Omental fat pad (tissue), 4 donors: Measurements from ENCODE around the gene JPH3. TPM values are rescaled to one million over a fixed set of nuclear protein-coding genes. Genes with fewer than 3 reads are reported as not detected.

Experiments used
- ATAC-seq: fragments of 150-250 bp; one replicate; pipeline ENCODE4 v1.9.1; 2016; ENCODE audit warnings: mild to moderate bottlenecking, moderate library complexity; ENCODE audit not compliant: low FRiP score
- DNase-seq: peaks from one replicate; pipeline ENCODE4 v3.0.0-alpha.2; 2019; ENCODE audit warnings: low spot score
- total RNA-seq, 4 donors: library from RNA; depleted of rRNA; stranded (reverse); fragments of >200 nt; gene quantifications; one replicate each; pipeline ENCODE4 v1.1.0, GENCODE V29; 2016
- TF ChIP-seq, protein P1 (sequence below), 3 donors: fragments of 450-650 bp; IDR thresholded peaks; one replicate each; pipeline ENCODE4 v1.5.1; 2016 to 2017; ENCODE audit warnings: antibody characterized with exemption in 3 of 3, mild to moderate bottlenecking in 3 of 3, moderate library complexity in 2 of 3

Gene JPH3
- total RNA-seq, 4 donors from 2014 or later = 0.32 TPM; not detected in 3

DNA sequence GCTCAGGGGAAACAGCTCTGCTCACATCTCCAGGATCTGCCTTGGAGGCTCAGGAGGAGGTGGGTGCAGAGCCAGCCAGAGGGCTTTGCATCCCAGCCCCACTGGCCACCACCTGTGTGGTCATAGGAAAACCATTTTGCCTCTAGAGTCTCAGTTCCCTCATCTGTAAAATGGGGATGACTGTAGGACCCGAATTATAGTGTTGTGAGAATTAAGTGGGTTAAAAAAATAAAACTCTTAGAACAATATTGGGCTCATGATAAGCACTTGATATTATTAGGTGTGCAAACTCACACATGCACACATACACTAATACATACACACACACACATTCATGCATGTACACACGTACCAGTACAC, 19.4 kb upstream of the JPH3 start:
- ATAC-seq (no peak), DNase-seq (no peak)
- TF ChIP-seq, protein P1, sequence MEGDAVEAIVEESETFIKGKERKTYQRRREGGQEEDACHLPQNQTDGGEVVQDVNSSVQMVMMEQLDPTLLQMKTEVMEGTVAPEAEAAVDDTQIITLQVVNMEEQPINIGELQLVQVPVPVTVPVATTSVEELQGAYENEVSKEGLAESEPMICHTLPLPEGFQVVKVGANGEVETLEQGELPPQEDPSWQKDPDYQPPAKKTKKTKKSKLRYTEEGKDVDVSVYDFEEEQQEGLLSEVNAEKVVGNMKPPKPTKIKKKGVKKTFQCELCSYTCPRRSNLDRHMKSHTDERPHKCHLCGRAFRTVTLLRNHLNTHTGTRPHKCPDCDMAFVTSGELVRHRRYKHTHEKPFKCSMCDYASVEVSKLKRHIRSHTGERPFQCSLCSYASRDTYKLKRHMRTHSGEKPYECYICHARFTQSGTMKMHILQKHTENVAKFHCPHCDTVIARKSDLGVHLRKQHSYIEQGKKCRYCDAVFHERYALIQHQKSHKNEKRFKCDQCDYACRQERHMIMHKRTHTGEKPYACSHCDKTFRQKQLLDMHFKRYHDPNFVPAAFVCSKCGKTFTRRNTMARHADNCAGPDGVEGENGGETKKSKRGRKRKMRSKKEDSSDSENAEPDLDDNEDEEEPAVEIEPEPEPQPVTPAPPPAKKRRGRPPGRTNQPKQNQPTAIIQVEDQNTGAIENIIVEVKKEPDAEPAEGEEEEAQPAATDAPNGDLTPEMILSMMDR (IDR thresholded peaks at IDR 0.05) = no peak

- DNase-seq (no peak), ATAC-seq (no peak)
- TF ChIP-seq, protein P1 (IDR thresholded peaks at IDR 0.05) = no peak
These were observed 18.7 kb upstream of the JPH3 start for GRCh38 chr16:87583453-87584131.

DNA sequence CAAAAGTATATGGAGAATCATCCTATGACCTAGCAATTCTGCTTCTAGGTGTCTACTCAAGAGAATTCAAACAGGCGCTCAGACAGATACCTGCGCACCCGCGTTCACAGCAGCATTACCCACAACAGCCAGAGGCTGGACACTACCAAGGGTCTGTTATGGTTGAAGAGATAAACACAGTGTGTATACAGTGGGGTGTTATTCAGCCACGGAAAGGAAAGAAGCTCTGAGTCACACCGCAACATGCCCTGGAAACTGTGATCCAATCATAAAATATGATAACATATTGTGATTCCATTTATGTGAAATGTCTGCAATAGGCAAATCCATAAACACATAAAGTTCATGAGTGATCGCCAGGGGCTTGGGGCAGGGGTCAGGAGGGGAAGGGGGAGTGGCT, 18.0 kb upstream of the JPH3 start:
- TF ChIP-seq, protein P1 (IDR thresholded peaks at IDR 0.05) = no peak
- DNase-seq (no peak), ATAC-seq (no peak)

DNA sequence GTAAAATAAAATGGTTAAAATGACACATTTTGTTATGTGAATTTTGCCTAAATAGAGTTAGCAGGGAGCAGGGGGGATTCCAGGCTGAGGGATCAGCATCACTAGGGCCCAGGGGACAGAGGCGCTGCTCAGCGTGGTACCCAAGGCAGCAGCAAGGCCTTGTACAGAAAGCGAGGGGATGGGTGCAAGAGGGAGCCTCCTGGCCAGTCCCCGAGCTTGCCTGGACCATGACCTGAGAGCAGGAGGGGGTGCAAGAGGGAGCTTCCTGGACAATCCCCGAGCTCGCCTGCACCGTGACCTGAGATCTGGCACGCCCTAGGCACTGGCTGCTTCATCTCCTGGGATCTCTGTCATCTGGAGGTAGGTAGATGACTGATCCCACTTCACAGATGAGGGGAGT, 17.3 kb upstream of the JPH3 start:
- TF ChIP-seq, protein P1 (IDR thresholded peaks at IDR 0.05) = no peak
- DNase-seq (no peak), ATAC-seq (no peak)

GRCh38 chr16:87585442-87586200, 16.7 kb upstream of the JPH3 start:
- TF ChIP-seq, protein P1 (IDR thresholded peaks at IDR 0.05) = no peak
- no peak for DNase-seq
- ATAC-seq = no peak

DNA sequence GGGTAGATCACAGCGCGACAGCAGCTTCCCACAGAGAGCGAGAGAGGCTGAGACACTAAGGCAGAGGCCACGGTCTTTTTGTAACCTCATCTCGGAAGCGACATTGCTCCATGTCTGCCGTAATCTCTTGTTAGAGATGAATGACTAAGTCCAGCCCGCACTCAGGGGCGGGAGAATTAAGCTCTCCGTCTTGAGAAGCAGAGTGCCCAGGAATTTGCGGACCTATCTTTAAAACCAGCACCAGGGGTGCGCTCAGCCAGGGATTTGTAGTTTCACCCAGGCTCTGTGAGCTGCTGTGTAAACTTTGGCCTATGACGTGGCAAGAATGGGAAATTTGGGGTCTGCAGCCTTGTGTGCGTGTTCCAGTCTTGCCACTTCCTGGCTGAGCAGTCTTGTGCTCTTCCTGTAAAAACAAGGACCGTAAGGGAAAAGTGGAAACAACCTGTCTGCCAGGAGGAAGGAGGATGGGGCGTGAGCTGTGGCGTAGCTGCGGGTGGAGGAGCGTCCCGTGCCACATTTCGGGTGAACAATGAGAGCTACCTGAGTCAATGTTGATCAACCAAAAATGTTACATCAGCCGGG, 16.0 kb upstream of the JPH3 start:
- DNase-seq (no peak), ATAC-seq (no peak)
- TF ChIP-seq, protein P1 (IDR thresholded peaks at IDR 0.05) = no peak
